SK-N-SH (cell line): ENCODE data around the gene HOXD10. TPM values are rescaled to one million over a fixed set of nuclear protein-coding genes. Genes with fewer than 3 reads are reported as not detected.

ENCODE experiments used
- CTCF ChIA-PET: fragments of 300-600, 350-600 bp; formaldehyde crosslinking; extraction: SDS; loops from one replicate; lab custom pipeline; 2021; lab: Yijun Ruan, JAX
- POLR2A ChIA-PET: fragments of 350-600 bp; sonication (Branson Sonifier 250); formaldehyde crosslinking; extraction: SDS; loops from one replicate; lab custom pipeline; 2020; ENCODE audit warnings: antibody characterized with exemption, inconsistent platforms; lab: Yijun Ruan, JAX
- DNase-seq: peaks from one replicate; pipeline ENCODE4 v3.0.0; 2012
- H2AFZ ChIP-seq: fragments of 200-600 bp; sonication (generic); 2 replicates; pipeline ENCODE4 v1.8.1; 2016; ENCODE audit warnings: antibody characterized with exemption, mild to moderate bottlenecking, low read depth
- H3F3A ChIP-seq: fragments of 200-600 bp; sonication (generic); replicated peaks from 2 replicates; pipeline ENCODE3; 2016; ENCODE audit warnings: antibody characterized with exemption, mild to moderate bottlenecking; ENCODE audit not compliant: insufficient read depth
- H3K27ac ChIP-seq, 2 experiments: fragments of 200-500 bp in 1 of 2; fragments of 200-600 bp in 1 of 2; sonication (Bioruptor generic) in 1 of 2; sonication (generic), shearing (Covaris generic) in 1 of 2; 2 replicates each; pipeline versions ENCODE4 v1.5.1 to v1.6.1; 2014 to 2016; ENCODE audit warnings: low read depth in 2 of 2, inconsistent platforms in 1 of 2, low read length in 1 of 2, mild to moderate bottlenecking in 1 of 2, mixed read lengths in 1 of 2
- H3K27me3 ChIP-seq: fragments of 200-600 bp; sonication (generic), shearing (Covaris generic); 2 replicates; pipeline ENCODE4 v1.6.1; 2016; ENCODE audit warnings: mixed run types; ENCODE audit not compliant: insufficient read depth
- H3K36me3 ChIP-seq, 2 experiments: fragments of 200-500 bp in 1 of 2; fragments of 200-600 bp in 1 of 2; sonication (Bioruptor generic) in 1 of 2; sonication (generic) in 1 of 2; replicated peaks in 1 of 2; 2 replicates each; pipeline versions ENCODE3 to v1.5.1; 2014 to 2016; ENCODE audit warnings: low read length in 1 of 2, mild to moderate bottlenecking in 1 of 2; ENCODE audit not compliant: insufficient read depth in 2 of 2, control insufficient read depth in 1 of 2
- H3K4me1 ChIP-seq, 2 experiments: fragments of 200-500 bp in 1 of 2; fragments of 200-600 bp in 1 of 2; sonication (Bioruptor generic) in 1 of 2; sonication (generic), shearing (Covaris generic) in 1 of 2; 2 replicates each; pipeline versions ENCODE4 v1.5.1 to v1.6.1; 2014 to 2016; ENCODE audit warnings: low read depth in 1 of 2, low read length in 1 of 2, mixed run types in 1 of 2; ENCODE audit not compliant: insufficient read depth in 2 of 2, control insufficient read depth in 1 of 2
- H3K4me2 ChIP-seq: fragments of 200-600 bp; sonication (generic), shearing (Covaris generic); 2 replicates; pipeline ENCODE4 v1.6.1; 2017; ENCODE audit warnings: mixed run types
- H3K4me3 ChIP-seq, 2 experiments: fragments of 200-500 bp in 1 of 2; fragments of 200-600 bp in 1 of 2; sonication (Bioruptor generic) in 1 of 2; sonication (generic), shearing (Covaris generic) in 1 of 2; 2 replicates each; pipeline versions ENCODE4 v1.5.1 to v1.8.1; 2014 to 2016; ENCODE audit warnings: low read depth in 2 of 2, inconsistent platforms in 1 of 2, low read length in 1 of 2, mild to moderate bottlenecking in 1 of 2, mixed read lengths in 1 of 2, moderate library complexity in 1 of 2
- H3K79me2 ChIP-seq: fragments of 200-600 bp; sonication (generic); 2 replicates; pipeline ENCODE4 v1.8.1; 2017; ENCODE audit warnings: mild to moderate bottlenecking; ENCODE audit not compliant: insufficient read depth
- H3K9ac ChIP-seq: fragments of 200-600 bp; sonication (generic); 2 replicates; pipeline ENCODE4 v1.6.1; 2017; ENCODE audit warnings: mixed run types
- H3K9me2 ChIP-seq: fragments of 200-600 bp; sonication (generic); 2 replicates; pipeline ENCODE4 v1.6.1; 2017; ENCODE audit warnings: mixed run types
- H3K9me3 ChIP-seq: fragments of 200-600 bp; sonication (generic); 2 replicates; pipeline ENCODE4 v1.6.1; 2017; ENCODE audit warnings: mixed run types, mild to moderate bottlenecking, moderate library complexity
- H4K20me1 ChIP-seq: fragments of 200-600 bp; sonication (generic); 2 replicates; pipeline ENCODE4 v1.6.1; 2017; ENCODE audit warnings: mild to moderate bottlenecking, mixed run types; ENCODE audit not compliant: insufficient read depth
- EP300 ChIP-seq, 2 experiments: IDR thresholded peaks; 2 replicates each; pipeline versions ENCODE4 v1.4.0 to v1.6.1; 2012; ENCODE audit warnings: borderline replicate concordance in 1 of 2, low read depth in 1 of 2, low read length in 1 of 2
- FOXJ3 ChIP-seq: sonication (generic); formaldehyde crosslinking; IDR thresholded peaks from 2 replicates; pipeline ENCODE4 v1.5.1; 2020; ENCODE audit warnings: mild to moderate bottlenecking, missing genetic modification reagents
- GABPA ChIP-seq: IDR thresholded peaks from 2 replicates; pipeline ENCODE4 v1.4.0; 2012; ENCODE audit warnings: low read depth, mild to moderate bottlenecking
- MEF2A ChIP-seq: IDR thresholded peaks from 2 replicates; pipeline ENCODE4 v1.4.0; 2012; ENCODE audit warnings: low read depth, borderline replicate concordance
- MXI1 ChIP-seq: IDR thresholded peaks from 2 replicates; pipeline ENCODE4 v1.6.1; 2012; ENCODE audit warnings: mild to moderate bottlenecking, low read depth, low read length, improper control_type of control experiment
- NRF1 ChIP-seq: IDR thresholded peaks from 2 replicates; pipeline ENCODE4 v1.6.1; 2012; ENCODE audit warnings: low read depth, mild to moderate bottlenecking, low read length
- POLR2AphosphoS5 ChIP-seq: IDR thresholded peaks from 2 replicates; pipeline ENCODE4 v1.6.1; 2012; ENCODE audit warnings: low read depth, low read length
- RCOR1 ChIP-seq: fragments of 150-350 bp; IDR thresholded peaks from 2 replicates; pipeline ENCODE4 v1.6.1; 2017; ENCODE audit warnings: antibody characterized with exemption, low read length
- RFX5 ChIP-seq: IDR thresholded peaks from 2 replicates; pipeline ENCODE4 v1.6.1; 2012; ENCODE audit warnings: mild to moderate bottlenecking, improper control_type of control experiment, low read length
- SMC3 ChIP-seq: IDR thresholded peaks from 2 replicates; pipeline ENCODE4 v1.6.1; 2012; ENCODE audit warnings: low read depth, low read length, improper control_type of control experiment
- TCF12 ChIP-seq: IDR thresholded peaks from 2 replicates; pipeline ENCODE4 v1.4.0; 2012
- TEAD4 ChIP-seq: IDR thresholded peaks from 2 replicates; pipeline ENCODE4 v1.4.0; 2012; ENCODE audit warnings: mild to moderate bottlenecking, borderline replicate concordance; ENCODE audit not compliant: insufficient read depth
- WGBS: methylation state at CpG from one replicate; pipeline ENCODE4 v1.1.6; 2017; ENCODE audit warnings: low lambda C conversion rate; 5-methylcytosine and 5-hydroxymethylcytosine counted together
- polyA plus RNA-seq, 3 experiments: library from polyadenylated mRNA; depleted of rRNA; stranded (reverse); fragments of >200 nt; gene quantifications; 2 replicates each; pipeline ENCODE4 v1.2.3, GENCODE V29; 2012
- TF ChIP-seq, protein P1 (sequence below): fragments of 150-350 bp; IDR thresholded peaks from 2 replicates; pipeline ENCODE4 v1.6.1; 2016; ENCODE audit warnings: mild to moderate bottlenecking, low read depth, low read length

HOXD10 gene
- polyA plus RNA-seq, 1 of the 3 experiments (the other 2 are of a cell fraction) = 0.10 TPM

- no peak overlapping the region for H3K27ac ChIP-seq
- TF ChIP-seq, protein P1, sequence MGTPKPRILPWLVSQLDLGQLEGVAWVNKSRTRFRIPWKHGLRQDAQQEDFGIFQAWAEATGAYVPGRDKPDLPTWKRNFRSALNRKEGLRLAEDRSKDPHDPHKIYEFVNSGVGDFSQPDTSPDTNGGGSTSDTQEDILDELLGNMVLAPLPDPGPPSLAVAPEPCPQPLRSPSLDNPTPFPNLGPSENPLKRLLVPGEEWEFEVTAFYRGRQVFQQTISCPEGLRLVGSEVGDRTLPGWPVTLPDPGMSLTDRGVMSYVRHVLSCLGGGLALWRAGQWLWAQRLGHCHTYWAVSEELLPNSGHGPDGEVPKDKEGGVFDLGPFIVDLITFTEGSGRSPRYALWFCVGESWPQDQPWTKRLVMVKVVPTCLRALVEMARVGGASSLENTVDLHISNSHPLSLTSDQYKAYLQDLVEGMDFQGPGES = no peak
- no peak for TF ChIP-seq NRF1
- TF ChIP-seq GABPA = no peak
- no peak for TF ChIP-seq POLR2AphosphoS5
- no peak for TF ChIP-seq RFX5
- TF ChIP-seq TEAD4 = no peak
- no peak for TF ChIP-seq RCOR1
- TF ChIP-seq MEF2A = no peak
- no peak for TF ChIP-seq MXI1
- H3F3A ChIP-seq = peaks cover 6% of the 10 kb centered on the region
- H3K4me3 ChIP-seq = no peak overlapping the region
- H3K36me3 ChIP-seq = no peaks in the 10 kb centered on the region
- no peaks in the 10 kb centered on the region for H3K9me2 ChIP-seq
- no peaks in the 10 kb centered on the region for H4K20me1 ChIP-seq
- peaks cover 73% of the 10 kb centered on the region for H3K27me3 ChIP-seq
- ChIA-PET POLR2A (no interaction called here), CTCF (interaction anchor here (1.1 to 17.7 kb wide), 7 partner anchors 15 to 1639 kb away, joined by 3 to 264 read pairs (median 22); partner anchors contain the start of genes HOXD12, HOXD13 and HOXD9)
- no peaks in the 10 kb centered on the region for H3K79me2 ChIP-seq
- no peak overlapping the region for H3K4me2 ChIP-seq
- 53% methylated on average over 25 of the region's 26 CpGs for WGBS
- peaks cover 0 to 11% of the 10 kb centered on the region in 2 experiments; a peak in 2 of 4 replicates for H3K4me1 ChIP-seq
- H2AFZ ChIP-seq = no peak overlapping the region
- H3K9ac ChIP-seq = no peak overlapping the region
- no peak for DNase-seq
- H3K9me3 ChIP-seq = no peaks in the 10 kb centered on the region
These were observed 7.2 kb upstream of the HOXD10 start for GRCh38 chr2:176109192-176109901.

GRCh38 chr2:176109946-176110345 lies 6.6 kb upstream of the HOXD10 start:
- H3K4me3 ChIP-seq = no peak overlapping the region
- no peak overlapping the region for H3K27ac ChIP-seq
- H3K4me1 ChIP-seq = peaks cover 0 to 5% of the 10 kb centered on the region in 2 experiments; a peak in 2 of 4 replicates
- H3K27me3 ChIP-seq = peaks cover 73% of the 10 kb centered on the region
- no peak overlapping the region for H2AFZ ChIP-seq
- H3K9me3 ChIP-seq = no peaks in the 10 kb centered on the region
- no peak overlapping the region for H3K9ac ChIP-seq
- H3K79me2 ChIP-seq = no peaks in the 10 kb centered on the region
- no peak for TF ChIP-seq TEAD4
- no peak for TF ChIP-seq POLR2AphosphoS5
- TF ChIP-seq FOXJ3 (CRISPR knock-in tag) = no peak
- TF ChIP-seq EP300 (IDR thresholded peaks at IDR 0.05; ENCODE audit: borderline replicate concordance in 1 of 2, low read depth in 1 of 2, low read length in 1 of 2) = no peak
- no peak for TF ChIP-seq TCF12
- no peak for TF ChIP-seq RCOR1
- TF ChIP-seq SMC3 = no peak
- no peaks in the 10 kb centered on the region for H4K20me1 ChIP-seq
- H3K9me2 ChIP-seq = no peaks in the 10 kb centered on the region
- no peak overlapping the region for H3K4me2 ChIP-seq
- no peak for DNase-seq
- 87% methylated on average over 4 of the region's 4 CpGs for WGBS
- CTCF ChIA-PET = interaction anchor here (0.5 to 17.7 kb wide), 14 partner anchors 15 to 1639 kb away, joined by 3 to 264 read pairs (median 5); partner anchors contain the start of genes HOXD12, HOXD13 and HOXD9
- H3K36me3 ChIP-seq = no peaks in the 10 kb centered on the region
- POLR2A ChIA-PET = no interaction called here
- H3F3A ChIP-seq = peaks cover 3% of the 10 kb centered on the region
